Keratinocyte (primary cell): ENCODE measurements around the gene COG5. TPM values are rescaled to one million over a fixed set of nuclear protein-coding genes. Genes with fewer than 3 reads are reported as not detected.

ENCODE experiments used
- DNase-seq: peaks from one replicate; pipeline ENCODE4 v3.0.0-alpha.2; 2011; ENCODE audit warnings: low read depth, missing footprints, low spot score
- FAIRE-seq: peaks from 2 replicates; lab custom pipeline; 2011; peaks lifted over from hg19 to GRCh38; lab: Jason Lieb, UNC
- H2AFZ ChIP-seq: 2 replicates; pipeline ENCODE4 v1.6.0; 2012; ENCODE audit warnings: low read length, control low read depth, inconsistent platforms; ENCODE audit not compliant: control insufficient read depth
- H3K27ac ChIP-seq: 2 replicates; pipeline ENCODE4 v1.5.1; 2011; ENCODE audit warnings: low read length; ENCODE audit not compliant: control insufficient read depth, insufficient read depth
- H3K27me3 ChIP-seq: 3 replicates; pipeline ENCODE4 v1.6.0; 2011; ENCODE audit warnings: low read length; ENCODE audit not compliant: control insufficient read depth, insufficient read depth; ENCODE audit errors: extremely low read depth
- H3K36me3 ChIP-seq, 2 experiments: 2 replicates in 1 of 2; 3 replicates in 1 of 2; pipeline ENCODE4 v1.5.1; 2011; ENCODE audit warnings: low read length in 2 of 2, mild to moderate bottlenecking in 1 of 2; ENCODE audit not compliant: control insufficient read depth in 2 of 2, insufficient read depth in 2 of 2; ENCODE audit errors: extremely low read depth in 1 of 2
- H3K4me1 ChIP-seq: 3 replicates; pipeline ENCODE4 v1.5.1; 2011; ENCODE audit warnings: low read length; ENCODE audit not compliant: control insufficient read depth, insufficient read depth; ENCODE audit errors: extremely low read depth
- H3K4me2 ChIP-seq: 3 replicates; pipeline ENCODE4 v1.6.0; 2011; ENCODE audit warnings: low read depth, low read length; ENCODE audit not compliant: control insufficient read depth, insufficient read depth; ENCODE audit errors: extremely low read depth
- H3K4me3 ChIP-seq, 3 experiments: fragments of 200-600 bp in 1 of 3; sonication (generic) in 1 of 3; 2 replicates in 2 of 3; 3 replicates in 1 of 3; pipeline ENCODE4 v1.5.1; 2011 to 2016; ENCODE audit warnings: low read length in 3 of 3, mild to moderate bottlenecking in 3 of 3, control low read depth in 2 of 3, inconsistent platforms in 1 of 3, low read depth in 1 of 3, mixed read lengths in 1 of 3, mixed run types in 1 of 3, moderate library complexity in 1 of 3; ENCODE audit not compliant: control insufficient read depth in 2 of 3, insufficient read depth in 2 of 3; ENCODE audit errors: extremely low read depth in 1 of 3
- H3K79me2 ChIP-seq: 2 replicates; pipeline ENCODE4 v1.6.0; 2012; ENCODE audit warnings: low read length; ENCODE audit not compliant: control insufficient read depth, insufficient read depth
- H3K9ac ChIP-seq: 3 replicates; pipeline ENCODE4 v1.6.0; 2011; ENCODE audit warnings: low read length; ENCODE audit not compliant: control insufficient read depth, insufficient read depth; ENCODE audit errors: extremely low read depth
- H3K9me1 ChIP-seq: 3 replicates; pipeline ENCODE4 v1.6.0; 2011; ENCODE audit warnings: low read length; ENCODE audit not compliant: control insufficient read depth, insufficient read depth; ENCODE audit errors: extremely low read depth
- H3K9me3 ChIP-seq: 2 replicates; pipeline ENCODE4 v1.5.1; 2012; ENCODE audit warnings: low read depth, low read length; ENCODE audit not compliant: control insufficient read depth
- H4K20me1 ChIP-seq: 3 replicates; pipeline ENCODE4 v1.6.0; 2011; ENCODE audit warnings: low read length; ENCODE audit not compliant: control insufficient read depth, insufficient read depth; ENCODE audit errors: extremely low read depth
- EZH2 ChIP-seq: IDR thresholded peaks from one replicate; pipeline ENCODE4 v1.6.1; 2012; ENCODE audit warnings: inconsistent platforms, mild to moderate bottlenecking, low read length, moderate library complexity
- dilution Hi-C: fragments of 300-500 bp; cut with MboI; formaldehyde crosslinking; loops from one replicate; pipeline ENCODE4 v1.7.0; 2020; ENCODE audit warnings: low sequenced_read_pairs; ENCODE audit not compliant: extremely low pct_ligation_motif_present
- polyA plus RNA-seq, 5 experiments: library from polyadenylated mRNA; depleted of rRNA in 3 of 5; stranded (reverse) in 3 of 5; stranded (forward) in 1 of 5; unstranded in 1 of 5; fragments of >200 nt; gene quantifications; 1 replicate in 1 of 5; 2 replicates in 3 of 5; 3 replicates in 1 of 5; pipeline versions ENCODE4 v1.2.1 to v1.2.3, GENCODE V29; 2011 to 2012; ENCODE audit warnings: missing spikeins in 2 of 5, low read depth in 1 of 5, low replicate concordance in 1 of 5
- TF ChIP-seq, protein P1 (sequence below), 3 experiments: IDR thresholded peaks in 1 of 3; conservative IDR thresholded peaks in 1 of 3; optimal IDR thresholded peaks in 1 of 3; 2 replicates in 2 of 3; 3 replicates in 1 of 3; pipeline versions ENCODE3 to v1.5.1; 2011; ENCODE audit warnings: low read length in 3 of 3, mild to moderate bottlenecking in 3 of 3, moderate library complexity in 2 of 3, control low read depth in 1 of 3, inconsistent platforms in 1 of 3; ENCODE audit not compliant: insufficient read depth in 2 of 3; ENCODE audit errors: extremely low read depth in 1 of 3

COG5 gene
- polyA plus RNA-seq, 1 donor (not counting 4 experiments of a cell fraction or from before 2014, with no cell fraction given): 50.7 TPM

DNA sequence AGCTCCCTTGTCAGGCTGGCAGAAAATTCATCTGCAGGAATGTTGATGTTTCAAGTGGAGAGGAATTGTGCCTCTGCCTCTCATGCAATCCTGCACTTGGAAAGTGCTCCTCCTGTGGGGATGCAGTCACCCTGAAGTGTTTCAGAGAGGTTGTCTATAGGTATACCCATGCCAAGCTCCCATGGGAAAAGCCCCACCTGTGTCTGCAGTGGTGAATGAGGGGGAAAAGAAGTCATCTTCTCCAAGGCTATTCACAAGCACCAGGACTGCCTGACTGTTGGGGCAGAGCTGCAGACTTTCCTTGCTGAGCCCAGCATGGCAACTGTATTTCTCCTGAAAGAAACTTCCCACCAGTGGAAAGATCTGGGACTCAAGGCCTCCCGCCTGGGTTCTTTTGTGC is 58.4 kb downstream of the COG5 start:
- H3K27ac ChIP-seq: no peak overlapping the region
- TF ChIP-seq, protein P1, sequence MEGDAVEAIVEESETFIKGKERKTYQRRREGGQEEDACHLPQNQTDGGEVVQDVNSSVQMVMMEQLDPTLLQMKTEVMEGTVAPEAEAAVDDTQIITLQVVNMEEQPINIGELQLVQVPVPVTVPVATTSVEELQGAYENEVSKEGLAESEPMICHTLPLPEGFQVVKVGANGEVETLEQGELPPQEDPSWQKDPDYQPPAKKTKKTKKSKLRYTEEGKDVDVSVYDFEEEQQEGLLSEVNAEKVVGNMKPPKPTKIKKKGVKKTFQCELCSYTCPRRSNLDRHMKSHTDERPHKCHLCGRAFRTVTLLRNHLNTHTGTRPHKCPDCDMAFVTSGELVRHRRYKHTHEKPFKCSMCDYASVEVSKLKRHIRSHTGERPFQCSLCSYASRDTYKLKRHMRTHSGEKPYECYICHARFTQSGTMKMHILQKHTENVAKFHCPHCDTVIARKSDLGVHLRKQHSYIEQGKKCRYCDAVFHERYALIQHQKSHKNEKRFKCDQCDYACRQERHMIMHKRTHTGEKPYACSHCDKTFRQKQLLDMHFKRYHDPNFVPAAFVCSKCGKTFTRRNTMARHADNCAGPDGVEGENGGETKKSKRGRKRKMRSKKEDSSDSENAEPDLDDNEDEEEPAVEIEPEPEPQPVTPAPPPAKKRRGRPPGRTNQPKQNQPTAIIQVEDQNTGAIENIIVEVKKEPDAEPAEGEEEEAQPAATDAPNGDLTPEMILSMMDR (optimal IDR thresholded peaks at IDR 0.05 in 1 of 3, IDR thresholded peaks at IDR 0.05 in 1 of 3, conservative IDR thresholded peaks at IDR 0.05 in 1 of 3; ENCODE audit: extremely low read depth in 1 of 3, insufficient read depth in 2 of 3, low read length in 3 of 3): no peak
- no peak for TF ChIP-seq EZH2
- FAIRE-seq (no peak), DNase-seq (no peak)
- no peak overlapping the region for H2AFZ ChIP-seq
- H3K79me2 ChIP-seq: peaks cover 10% of the 10 kb centered on the region
- H3K4me2 ChIP-seq: no peak overlapping the region
- peaks cover 25% of the 10 kb centered on the region for H3K4me1 ChIP-seq
- peaks cover 3% of the 10 kb centered on the region for H4K20me1 ChIP-seq
- H3K9me1 ChIP-seq: no peaks in the 10 kb centered on the region
- no peaks in the 10 kb centered on the region for H3K27me3 ChIP-seq
- dilution Hi-C loops: no loop called here
- H3K9ac ChIP-seq: no peak overlapping the region
- no peaks in the 10 kb centered on the region for H3K9me3 ChIP-seq
- peaks cover 4 to 6% of the 10 kb centered on the region in 2 experiments for H3K36me3 ChIP-seq
- no peak overlapping the region for H3K4me3 ChIP-seq

DNA sequence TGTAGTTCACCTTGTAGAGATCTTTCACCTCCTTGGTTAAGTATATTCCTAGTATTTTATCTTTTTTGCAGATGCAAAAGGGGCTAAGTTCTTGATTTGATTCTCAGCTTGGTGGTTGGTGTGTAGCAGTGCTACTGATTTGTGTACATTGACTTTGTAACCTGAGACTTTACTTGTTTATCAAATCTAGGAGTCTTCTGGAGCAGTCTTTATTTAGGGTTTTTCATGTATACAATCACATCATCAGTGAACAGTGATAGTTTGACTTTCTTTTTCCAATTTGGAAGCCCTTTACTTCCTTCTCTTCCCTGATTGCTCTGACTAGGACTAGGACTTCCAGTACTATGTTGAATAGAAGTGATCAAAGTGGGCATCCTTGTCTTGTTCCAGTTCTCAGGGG is 60.0 kb downstream of the COG5 start:
- no peak overlapping the region for H3K9ac ChIP-seq
- FAIRE-seq: no peak
- TF ChIP-seq, protein P1 (optimal IDR thresholded peaks at IDR 0.05 in 1 of 3, IDR thresholded peaks at IDR 0.05 in 1 of 3, conservative IDR thresholded peaks at IDR 0.05 in 1 of 3; ENCODE audit: extremely low read depth in 1 of 3, insufficient read depth in 2 of 3, low read length in 3 of 3): no peak
- TF ChIP-seq EZH2: no peak
- H3K36me3 ChIP-seq: peaks cover 4 to 6% of the 10 kb centered on the region in 2 experiments
- dilution Hi-C loops: no loop called here
- peaks cover 11% of the 10 kb centered on the region for H3K79me2 ChIP-seq
- no peak overlapping the region for H3K4me2 ChIP-seq
- no peaks in the 10 kb centered on the region for H3K9me3 ChIP-seq
- H3K27ac ChIP-seq: no peak overlapping the region
- H3K4me1 ChIP-seq: peaks cover 25% of the 10 kb centered on the region
- H3K4me3 ChIP-seq: no peak overlapping the region
- no peak overlapping the region for H2AFZ ChIP-seq
- H3K9me1 ChIP-seq: no peaks in the 10 kb centered on the region
- DNase-seq: no peak
- no peaks in the 10 kb centered on the region for H3K27me3 ChIP-seq
- peaks cover 3% of the 10 kb centered on the region for H4K20me1 ChIP-seq
